ENCODE results near the gene PTPRD.
A peak's percentile ranks its signal among the peaks of the same experiment; 100 is the strongest.

Gene PTPRD

DNA sequence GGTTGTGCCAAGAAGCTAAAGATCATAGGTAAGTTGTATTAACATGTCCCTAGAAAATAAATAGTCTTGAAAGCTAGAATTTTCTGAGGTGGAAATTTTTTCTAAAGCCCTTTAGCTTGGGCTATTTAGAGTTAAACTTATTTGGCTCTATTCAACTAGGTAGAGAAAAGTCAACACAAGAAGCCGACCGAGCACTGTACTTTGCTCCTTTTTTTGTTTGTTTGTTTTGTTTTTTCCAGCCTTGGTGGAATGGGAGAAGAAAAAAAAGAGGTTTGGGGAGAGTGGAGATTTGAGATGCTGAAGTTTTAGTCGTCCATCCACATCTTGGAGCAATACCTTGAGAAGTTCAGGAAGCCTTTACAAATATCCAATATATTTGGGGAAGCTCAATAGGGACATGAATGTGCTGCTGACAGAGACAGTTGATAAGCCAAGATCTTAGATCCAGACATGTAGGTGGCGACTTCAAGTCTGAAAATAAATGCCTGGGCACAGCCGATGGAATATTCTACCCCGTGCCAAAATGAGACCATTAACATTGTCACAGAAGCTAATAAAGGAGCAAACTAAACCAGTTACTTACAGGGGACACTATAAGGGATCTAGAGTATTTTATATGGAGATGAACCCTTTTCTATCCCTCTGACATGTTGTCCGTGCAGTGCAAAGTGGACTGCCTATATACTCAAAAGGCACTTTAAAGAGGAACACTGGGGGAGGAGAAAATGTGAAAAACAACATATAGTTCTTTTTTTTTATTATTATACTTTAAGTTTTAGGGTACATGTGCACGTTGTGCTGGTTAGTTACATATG is 466.1 kb downstream of the PTPRD start:
- DNase-seq = no peak

DNA sequence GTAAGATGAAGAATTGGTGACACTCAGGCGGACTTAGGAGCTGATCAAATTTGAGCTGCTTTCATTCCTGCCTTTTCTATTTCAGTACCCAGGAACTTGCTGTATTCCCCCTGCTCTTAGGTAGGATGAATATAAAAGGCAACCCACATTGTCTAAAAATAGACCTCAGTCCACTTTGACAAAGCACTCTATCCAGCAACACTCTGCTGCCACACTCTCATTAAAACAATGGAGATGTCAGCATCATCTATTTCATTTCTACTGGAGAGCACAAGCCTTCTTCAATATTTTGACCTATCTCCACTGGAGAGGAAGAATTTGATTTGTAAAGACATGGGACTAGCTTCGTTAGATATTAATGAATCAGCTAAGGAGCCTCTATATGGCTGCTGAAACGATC is 468.4 kb downstream of the PTPRD start:
- no peak for DNase-seq

DNA sequence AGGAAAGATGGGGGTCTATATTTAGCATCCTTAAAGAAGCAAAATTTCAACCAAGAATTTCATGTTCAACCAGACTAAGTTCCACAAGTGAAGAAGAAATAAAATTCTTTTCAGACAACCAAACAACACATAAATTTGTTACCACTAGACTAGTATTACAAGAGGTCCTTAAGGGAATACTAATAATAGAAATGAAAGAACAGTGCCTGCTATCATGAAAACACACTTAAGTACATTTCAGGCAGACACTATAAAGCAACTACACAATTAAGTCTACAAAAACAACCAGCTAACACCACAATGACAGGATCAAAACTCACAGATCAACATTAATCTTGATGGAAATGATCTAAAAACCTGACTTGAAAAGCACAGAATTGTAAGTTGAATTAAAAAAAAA is 477.2 kb downstream of the PTPRD start:
- DNase-seq = no peak

DNA sequence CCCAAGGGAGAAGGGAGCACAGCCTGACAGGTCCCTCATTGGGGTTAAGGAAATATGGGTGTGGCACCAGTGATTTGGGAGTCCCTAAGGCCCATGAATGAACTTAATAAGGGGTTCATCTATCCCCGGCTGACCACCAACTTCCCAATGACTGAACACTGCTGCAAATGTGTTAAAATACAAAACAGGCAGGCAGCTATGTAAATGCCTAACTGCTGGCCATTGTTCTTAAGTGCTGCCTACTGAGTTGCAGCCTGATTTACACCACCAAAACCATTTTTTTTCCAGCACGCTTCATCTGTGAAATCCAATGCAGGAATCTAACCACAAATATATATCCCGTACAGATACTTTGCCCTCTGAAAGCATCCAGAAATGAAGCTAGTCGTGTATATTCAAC is 478.5 kb downstream of the PTPRD start:
- DNase-seq = no peak

DNA sequence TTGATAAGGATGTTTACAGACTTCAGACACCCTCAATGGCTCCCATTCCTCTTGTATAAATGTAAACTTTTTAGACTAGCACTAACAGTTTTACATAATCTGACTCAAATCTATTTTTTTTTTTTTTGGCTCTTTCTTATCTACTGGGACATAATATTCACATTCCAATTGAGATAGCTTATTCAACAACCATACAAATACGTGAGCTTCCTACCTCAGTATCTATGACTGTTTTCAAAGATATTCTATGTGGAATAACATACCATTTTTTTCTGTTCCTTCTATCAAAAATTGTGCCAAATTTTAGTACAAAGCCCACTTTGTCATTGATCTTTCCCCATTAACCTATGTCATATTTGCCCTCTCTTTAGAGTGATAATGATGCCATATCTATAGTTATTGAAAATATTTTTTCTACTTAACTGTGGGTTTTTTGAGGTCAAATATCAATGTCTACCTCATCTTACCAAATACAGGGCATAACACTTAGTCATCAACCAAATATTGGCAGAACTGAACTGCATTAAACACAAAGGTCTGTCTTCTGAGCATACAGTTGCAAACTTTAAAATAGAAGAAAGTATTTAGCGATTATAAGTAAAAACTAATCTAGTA is 482.6 kb downstream of the PTPRD start:
- no peak for DNase-seq

DNA sequence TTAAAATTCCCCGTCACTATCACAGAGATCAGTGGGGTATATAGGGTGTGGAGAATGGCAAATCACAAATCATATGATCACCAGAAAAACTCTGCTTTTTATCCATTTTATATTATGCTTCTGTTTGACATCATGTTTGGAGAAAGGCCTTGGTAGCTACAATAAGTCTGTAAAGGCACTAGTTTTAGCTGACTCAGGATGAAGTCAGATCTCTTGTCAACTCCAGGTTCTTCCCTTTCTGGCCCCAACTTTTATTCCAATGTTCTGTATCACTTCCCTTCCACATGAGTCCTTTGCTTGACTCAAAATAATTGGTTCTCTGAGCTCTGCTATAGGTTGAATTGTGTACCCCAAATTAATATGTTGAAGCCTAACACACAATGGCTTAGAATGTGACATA is 484.9 kb downstream of the PTPRD start:
- no peak for DNase-seq

DNA sequence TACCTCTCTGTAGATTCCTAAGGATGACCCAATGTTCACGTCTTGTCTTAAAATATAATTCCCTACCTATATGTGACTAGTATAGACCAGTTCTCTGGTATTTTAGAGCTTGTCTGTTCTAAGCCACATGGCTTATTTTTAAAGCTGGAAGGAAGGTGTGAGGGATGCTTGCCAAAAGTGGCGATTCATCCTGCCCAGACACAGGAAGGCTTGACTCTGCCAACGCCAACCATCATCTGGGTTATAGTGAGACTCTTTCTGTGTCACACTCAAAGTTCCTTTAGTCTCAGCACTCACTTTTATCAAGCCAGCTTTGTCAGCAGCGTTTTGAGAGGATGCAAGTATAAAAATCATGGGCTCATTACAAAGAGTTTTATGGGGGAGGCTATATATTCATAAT is 500.0 kb downstream of the PTPRD start:
- DNase-seq = no peak

DNA sequence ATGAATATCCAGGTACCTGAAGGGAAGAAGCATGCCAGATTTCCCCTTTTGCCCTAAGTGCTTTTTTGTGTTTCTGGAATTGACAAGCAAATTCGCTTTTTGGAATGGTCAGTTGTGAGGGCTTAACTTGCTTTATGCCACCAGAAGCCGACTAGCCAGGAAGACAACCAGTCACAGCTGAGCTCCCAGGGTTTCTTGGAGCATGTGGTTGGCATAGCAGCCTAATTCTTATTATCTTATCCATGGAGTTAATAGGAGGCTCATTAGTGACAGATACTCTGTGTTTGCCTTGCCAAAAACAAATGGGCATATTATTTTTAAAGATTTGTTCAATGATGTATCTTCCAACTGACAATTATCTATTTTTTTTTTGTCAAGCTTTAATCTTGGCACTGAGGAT is 500.7 kb downstream of the PTPRD start:
- no peak for DNase-seq

DNA sequence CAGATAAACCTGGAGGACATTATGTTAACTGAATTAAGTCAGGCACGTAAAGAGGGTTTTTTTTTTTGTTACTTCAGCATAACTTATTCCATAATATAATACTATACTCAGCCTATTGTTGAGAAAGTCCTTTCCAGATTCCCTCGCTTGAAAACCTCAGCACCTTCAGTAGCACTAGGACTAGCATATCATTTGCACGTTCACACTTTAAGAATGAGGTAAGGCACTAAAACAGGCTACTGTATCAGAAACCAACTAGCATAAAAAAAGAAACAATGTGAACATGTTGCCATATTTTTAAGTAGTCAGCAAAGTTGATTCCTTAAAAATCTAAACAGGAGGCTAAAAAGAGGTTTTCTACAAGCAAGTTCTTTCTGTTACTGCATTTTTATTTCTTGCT is 504.0 kb downstream of the PTPRD start:
- no peak for DNase-seq

DNA sequence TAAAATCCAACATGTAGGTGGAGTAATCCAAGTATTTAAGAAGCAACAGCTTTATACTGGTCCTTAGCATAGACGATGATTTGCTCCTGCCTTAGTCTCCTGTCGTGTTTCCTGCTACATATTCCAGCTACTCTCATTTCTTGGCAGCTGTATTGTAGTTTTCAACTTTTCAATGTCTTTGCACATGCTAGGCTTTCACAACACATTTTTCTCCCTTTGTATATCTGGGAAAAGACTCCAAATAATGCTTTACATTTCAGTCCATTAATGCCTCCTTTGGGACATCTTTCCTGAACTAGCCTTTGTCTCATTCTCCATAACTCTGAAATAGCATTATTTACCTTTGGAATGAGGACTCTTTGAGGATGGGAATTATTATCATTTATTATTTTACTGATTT is 508.0 kb downstream of the PTPRD start:
- no peak for DNase-seq

DNA sequence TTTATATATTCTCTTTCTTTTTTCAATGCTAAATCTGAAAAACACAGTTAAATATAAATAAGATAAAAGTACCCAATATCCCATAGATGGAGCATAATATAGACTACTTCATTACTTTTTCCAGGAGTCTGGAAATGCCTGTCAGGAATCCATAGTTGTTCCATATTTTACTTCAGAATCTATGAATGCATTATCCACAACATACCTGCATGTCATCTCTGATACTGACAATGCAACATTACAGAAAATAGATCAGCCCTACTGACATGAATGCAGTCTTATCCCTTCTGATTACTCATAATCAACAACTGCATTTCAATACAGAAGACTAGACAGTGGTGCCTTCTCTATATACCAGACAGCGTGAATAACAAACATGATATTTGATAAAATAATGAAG is 517.6 kb downstream of the PTPRD start:
- no peak for DNase-seq

DNA sequence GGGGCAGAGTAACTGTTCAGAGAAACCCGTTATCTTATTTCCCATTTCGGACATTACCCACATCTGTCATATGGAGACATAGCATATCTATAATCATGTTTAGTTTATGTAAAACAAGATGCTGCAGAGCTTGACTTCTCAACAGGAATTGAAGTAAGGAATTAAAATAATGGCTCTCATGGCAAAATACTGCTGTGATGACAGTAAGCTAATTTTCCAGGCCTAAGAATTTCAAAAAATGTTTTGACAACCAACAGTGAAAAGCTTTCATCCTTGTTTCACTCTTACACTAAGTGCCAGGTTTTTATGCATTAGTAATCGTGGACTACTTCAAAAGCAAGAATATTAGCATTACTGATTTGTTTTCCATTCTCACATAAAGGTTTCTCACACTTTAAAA is 518.2 kb downstream of the PTPRD start:
- no peak for DNase-seq

DNA sequence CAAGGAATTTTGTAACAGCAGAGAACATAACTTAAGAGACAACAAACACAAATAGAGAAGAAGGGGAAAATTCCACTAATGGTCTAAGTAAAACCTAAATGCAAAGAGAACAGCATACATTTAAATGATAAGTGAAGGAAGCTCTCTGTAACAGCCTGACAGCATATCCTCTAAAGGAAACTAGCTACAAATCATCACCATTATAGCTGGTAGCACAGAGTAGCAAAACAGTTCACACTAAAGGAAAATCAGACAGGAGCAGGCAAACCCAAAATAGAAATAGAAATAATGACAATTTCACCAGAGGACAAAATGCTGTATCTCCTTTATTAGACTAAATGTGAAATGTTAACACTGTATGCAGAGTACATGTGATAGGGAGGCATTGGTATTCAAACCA is 532.8 kb downstream of the PTPRD start:
- no peak for DNase-seq

DNA sequence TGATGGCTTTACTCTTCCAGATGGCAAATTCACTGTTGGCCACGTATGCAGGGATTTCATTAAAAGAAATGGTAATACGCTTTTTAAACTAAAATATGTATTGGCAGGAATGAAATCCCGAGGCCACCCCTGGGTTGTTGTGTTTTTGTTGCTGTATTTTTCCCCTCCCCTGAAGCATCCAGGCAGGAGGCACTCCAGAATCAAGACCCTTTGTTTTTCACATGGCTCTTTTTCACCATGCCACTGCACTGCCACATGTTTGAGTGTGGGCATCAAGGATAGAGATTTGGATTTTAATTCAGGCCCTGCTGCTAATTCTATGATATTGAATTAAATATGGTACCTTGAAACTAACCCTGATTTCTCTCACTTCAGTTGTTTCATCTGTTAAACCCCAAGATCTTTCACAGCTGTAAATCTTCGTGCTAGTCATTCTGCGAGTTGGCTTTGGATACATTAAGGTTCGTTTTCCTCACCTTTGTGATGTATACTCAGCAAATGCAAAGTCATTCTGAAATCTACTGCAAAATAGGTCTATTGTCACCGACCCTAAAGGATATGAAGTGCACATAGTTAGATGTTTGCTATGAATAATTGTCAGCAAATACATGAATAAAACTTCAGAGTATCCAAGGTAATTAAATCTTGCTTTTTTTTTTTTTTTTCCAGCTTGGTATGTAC is 533.4 kb downstream of the PTPRD start:
- no peak for DNase-seq

DNA sequence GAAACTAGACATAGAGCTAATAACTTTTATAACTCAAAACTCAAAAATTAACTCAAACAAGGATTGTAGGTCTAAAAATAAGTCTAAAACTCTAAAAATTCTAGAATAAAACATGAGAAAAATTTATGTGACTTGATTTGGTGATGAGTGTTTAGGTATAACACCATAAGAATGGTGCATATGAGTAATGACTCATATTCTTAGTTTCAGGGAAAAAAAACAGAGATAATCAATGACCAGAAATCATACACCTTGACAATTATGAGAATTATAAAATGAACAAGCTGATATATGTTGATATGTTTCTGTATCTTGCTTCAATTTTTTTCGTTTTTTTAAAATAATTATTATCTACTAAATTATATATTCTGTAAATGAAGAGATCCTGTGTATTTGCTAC is 541.2 kb downstream of the PTPRD start:
- DNase-seq = no peak

DNA sequence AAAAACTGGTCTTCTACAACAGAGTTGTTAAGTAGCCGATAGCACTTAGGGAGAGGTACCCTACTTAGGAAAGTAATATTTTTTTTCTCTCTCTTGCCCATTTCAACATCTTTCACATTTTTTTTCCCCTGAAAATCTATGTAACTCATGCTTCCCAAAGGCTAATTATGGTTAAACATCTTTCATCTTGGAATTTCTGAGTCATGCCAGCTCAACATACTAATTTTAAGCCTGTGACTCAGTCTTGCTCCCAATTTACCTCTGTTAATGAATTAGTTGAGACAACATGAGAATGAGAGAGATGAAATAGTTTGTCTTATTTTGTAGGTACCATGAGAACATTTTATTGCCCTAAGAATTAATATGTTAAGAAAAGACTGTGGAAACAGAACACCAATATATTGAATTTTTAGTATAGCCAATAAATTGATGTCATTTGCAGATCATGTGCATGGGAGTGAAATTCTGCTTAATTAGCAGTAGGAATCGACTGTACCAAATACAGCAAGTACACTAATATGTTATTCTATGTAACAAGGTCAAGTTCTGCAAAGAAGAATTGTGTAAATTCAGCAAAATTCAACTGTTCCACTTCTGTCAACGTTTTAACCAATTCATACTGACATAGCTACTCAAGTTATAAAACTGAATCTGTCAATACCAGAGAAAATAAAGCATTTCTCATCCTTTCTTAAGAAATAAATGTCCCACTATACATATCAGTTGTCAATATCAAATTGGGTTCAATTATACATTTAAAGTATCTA is 550.0 kb downstream of the PTPRD start:
- no peak for DNase-seq

DNA sequence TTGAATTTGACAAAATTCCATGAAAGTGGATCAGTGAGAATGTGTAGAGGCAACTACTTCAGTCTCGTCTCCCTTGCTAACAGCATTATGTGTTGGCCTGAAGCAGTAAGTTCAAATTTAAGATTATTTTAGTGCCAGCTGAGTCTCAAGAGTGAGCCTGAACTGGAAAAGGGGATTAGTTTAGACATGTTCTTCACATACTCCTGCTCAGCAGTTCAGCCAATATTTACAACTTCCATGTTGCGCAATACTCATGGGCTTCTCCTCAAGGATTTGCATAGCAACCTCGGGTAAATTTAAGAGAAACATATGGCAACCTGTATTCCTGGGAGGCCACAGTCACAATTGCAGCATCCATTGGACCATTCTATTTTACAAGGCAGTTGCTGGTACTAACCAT is 553.8 kb downstream of the PTPRD start:
- peak; percentile 42 for DNase-seq

DNA sequence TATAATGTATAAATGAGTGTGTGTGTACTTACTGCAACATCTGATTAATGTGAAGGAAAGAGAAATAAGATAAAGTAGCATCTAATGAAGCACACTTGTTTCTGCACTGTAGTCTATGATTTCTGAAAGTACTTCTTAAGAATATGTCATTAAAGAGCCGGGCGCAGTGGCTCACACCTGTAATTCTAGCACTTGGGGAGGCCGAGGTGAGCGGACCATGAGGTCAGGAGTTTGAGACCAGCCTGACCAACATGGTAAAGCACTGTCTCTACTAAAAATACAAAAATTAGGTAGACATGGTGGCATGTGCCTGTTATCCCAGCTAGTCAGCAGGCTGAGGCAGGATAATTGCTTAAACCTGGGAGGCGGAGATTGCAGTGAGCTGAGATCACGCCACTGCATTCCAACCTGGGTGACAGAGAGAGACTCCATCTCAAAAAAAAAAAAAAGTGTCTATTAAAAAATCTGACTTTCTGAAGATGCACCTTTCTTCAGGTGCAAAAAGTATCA is 556.9 kb downstream of the PTPRD start:
- DNase-seq = no peak

DNA sequence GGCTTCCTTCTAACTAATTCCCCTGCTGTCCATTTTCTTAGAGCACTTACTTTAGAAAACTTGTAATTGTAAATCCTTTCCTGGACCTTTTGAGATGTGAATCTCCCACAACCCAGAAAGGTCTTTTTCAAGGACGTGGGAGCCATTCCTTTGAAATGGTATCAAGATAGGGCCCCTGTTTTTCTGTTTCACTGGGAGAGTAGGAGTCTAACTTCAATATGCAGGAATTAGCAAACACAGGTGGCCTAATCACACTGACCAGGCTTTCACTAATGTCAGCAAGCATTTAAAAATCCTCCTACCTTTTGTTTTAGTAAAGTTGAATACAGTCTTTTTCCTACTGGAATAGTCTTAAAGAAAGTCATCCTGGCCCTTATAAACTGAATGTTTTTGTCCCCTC is 558.3 kb downstream of the PTPRD start:
- no peak for DNase-seq

DNA sequence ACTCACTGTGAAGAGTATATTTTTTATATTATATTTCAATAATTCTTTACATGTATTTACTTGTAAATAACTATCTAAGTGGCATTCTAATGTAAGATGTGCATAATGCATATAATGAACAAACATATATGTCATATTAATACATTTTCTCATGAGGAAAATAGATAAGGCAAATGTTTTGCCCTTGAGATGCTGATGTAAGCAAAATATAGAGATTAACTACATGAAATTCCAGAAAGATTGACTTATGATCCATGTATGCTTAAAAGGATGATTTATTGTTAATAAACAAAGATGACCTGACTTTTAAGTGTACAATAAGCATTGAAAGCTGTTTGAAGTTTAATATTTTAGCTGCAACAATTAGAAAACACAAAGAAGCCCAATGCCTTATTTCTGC is 559.9 kb downstream of the PTPRD start:
- no peak for DNase-seq

DNA sequence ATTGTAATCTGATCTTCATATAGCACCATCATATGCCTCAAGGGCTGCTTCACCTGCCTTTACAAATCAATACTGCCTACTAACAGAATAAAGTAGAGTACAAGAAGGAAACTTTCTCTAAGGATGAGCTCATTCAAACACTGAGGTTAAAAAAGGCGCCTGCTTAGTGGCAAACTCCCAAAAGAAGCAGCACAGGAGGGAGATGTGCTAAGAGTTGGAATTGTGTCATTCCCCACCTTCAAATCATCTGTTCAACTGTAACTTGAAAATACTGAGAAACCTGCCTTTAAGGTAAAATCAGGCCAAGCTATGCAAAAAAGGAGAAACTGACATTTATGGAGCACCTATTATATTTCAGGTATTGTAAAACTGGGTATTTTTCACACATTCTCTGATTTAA is 560.6 kb downstream of the PTPRD start:
- DNase-seq = no peak

DNA sequence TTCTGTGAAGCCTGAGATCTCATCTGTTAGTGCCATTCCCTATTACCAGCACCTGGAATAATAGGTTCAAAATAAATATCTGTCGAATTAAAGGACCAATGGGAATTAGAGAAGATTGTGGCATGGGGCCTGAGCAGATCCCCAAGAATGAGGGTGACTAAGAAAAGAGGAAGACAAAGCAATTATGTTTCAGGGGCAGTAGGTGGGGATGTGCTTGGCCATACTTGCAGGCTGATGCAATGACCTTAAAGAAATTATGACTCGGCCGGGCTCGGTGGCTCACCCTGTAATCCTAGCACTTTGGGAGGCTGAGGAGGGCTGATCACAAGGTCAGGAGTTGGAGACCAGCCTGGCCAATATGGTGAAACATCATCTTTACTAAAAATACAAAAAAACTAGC is 562.8 kb downstream of the PTPRD start:
- DNase-seq = no peak

DNA sequence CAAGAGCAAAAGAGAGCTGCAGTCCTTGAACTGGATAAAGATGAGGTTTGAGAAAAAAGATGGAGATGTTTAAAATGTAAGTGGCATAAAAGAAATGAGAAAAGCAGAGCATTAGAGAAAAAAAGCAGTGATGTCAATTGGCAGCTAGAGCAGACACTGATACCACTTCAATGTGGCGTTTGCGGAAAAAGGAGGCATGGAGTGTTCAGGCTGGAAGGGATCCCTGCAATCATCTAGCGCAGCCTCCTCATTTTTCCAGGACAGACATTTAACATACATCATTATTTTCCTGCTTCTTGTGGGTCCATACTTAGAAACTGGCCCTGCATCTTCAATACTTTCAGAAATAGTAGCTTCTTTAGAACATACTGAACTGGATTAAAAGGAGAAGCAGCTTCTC is 563.8 kb downstream of the PTPRD start:
- no peak for DNase-seq
